Measurements from ENCODE around the gene HFM1. TPM values are rescaled to one million over a fixed set of nuclear protein-coding genes. Genes with fewer than 3 reads are reported as not detected.

The HFM1 gene
- total RNA-seq, 2 donors from 2014 or later, result 0.18 to 4.8 TPM

DNA sequence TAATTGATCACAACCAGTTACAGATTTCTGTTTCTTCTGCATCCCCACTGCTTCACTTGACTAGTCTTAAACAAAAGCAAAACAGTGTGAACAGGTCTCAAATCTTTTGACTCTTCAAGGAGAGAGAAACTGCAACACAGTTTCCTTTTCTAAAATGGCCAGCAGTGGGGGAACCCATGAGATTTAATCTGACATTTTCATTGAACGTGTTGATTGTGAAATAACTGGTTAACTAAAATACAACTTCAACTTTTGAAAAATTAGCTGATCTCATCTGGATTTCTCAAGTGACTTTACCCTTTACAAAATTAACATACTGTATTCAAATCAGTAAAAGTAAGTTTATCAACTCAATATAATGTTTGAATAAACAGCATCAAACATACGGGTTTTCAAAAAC lies 143.0 kb downstream of the HFM1 start:
- TF ChIP-seq POLR2A (IDR thresholded peaks at IDR 0.05), result no peak
- TF ChIP-seq POLR2AphosphoS5 (IDR thresholded peaks at IDR 0.05), result no peak
- TF ChIP-seq, protein P1, sequence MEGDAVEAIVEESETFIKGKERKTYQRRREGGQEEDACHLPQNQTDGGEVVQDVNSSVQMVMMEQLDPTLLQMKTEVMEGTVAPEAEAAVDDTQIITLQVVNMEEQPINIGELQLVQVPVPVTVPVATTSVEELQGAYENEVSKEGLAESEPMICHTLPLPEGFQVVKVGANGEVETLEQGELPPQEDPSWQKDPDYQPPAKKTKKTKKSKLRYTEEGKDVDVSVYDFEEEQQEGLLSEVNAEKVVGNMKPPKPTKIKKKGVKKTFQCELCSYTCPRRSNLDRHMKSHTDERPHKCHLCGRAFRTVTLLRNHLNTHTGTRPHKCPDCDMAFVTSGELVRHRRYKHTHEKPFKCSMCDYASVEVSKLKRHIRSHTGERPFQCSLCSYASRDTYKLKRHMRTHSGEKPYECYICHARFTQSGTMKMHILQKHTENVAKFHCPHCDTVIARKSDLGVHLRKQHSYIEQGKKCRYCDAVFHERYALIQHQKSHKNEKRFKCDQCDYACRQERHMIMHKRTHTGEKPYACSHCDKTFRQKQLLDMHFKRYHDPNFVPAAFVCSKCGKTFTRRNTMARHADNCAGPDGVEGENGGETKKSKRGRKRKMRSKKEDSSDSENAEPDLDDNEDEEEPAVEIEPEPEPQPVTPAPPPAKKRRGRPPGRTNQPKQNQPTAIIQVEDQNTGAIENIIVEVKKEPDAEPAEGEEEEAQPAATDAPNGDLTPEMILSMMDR (IDR thresholded peaks at IDR 0.05), result no peak
- intact Hi-C loops (cut with DNase I), result no loop called here
- H3K4me3 ChIP-seq, result no peak overlapping the region
- no peaks in the 10 kb centered on the region for H3K27me3 ChIP-seq (replicated peaks; ENCODE audit: insufficient read depth)
- H3K36me3 ChIP-seq, result no peaks in the 10 kb centered on the region
- WGBS, result 65% methylated on average over 2 of the region's 2 CpGs
- H3K27ac ChIP-seq, result no peak overlapping the region
- H3K9me3 ChIP-seq, result no peaks in the 10 kb centered on the region
- H3K4me1 ChIP-seq (replicated peaks), result no peaks in the 10 kb centered on the region
- no peak for DNase-seq (ENCODE audit: low spot score)

DNA sequence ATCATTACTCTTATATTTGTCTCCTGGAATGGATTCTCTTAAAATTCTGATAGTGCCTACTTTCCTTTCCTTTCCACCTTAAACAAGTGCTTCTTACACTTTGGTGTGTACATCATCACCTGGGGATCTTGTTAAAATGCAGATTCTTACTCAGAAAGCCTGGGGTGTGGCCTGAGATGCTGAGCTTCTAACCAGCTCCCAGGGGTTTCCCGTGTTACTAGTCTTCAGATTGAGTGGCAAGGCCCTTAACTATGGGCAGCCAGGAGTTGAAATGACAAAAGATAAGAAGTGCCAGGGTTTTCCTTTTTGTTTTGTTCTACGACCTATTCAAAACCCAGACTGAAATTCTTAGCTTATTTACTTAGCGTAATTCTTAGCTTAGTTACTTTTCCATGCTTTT lies 159.2 kb downstream of the HFM1 start:
- no peak for TF ChIP-seq POLR2A (IDR thresholded peaks at IDR 0.05)
- TF ChIP-seq, protein P1 (IDR thresholded peaks at IDR 0.05), result no peak
- H3K27ac ChIP-seq, result no peak overlapping the region
- 39% methylated on average over 3 of the region's 3 CpGs for WGBS
- DNase-seq (ENCODE audit: low spot score), result no peak
- H3K4me1 ChIP-seq (replicated peaks), result no peaks in the 10 kb centered on the region
- intact Hi-C loops (cut with DNase I), result no loop called here
- no peaks in the 10 kb centered on the region for H3K36me3 ChIP-seq
- no peaks in the 10 kb centered on the region for H3K9me3 ChIP-seq
- no peak overlapping the region for H3K4me3 ChIP-seq
- no peaks in the 10 kb centered on the region for H3K27me3 ChIP-seq (replicated peaks; ENCODE audit: insufficient read depth)

DNA sequence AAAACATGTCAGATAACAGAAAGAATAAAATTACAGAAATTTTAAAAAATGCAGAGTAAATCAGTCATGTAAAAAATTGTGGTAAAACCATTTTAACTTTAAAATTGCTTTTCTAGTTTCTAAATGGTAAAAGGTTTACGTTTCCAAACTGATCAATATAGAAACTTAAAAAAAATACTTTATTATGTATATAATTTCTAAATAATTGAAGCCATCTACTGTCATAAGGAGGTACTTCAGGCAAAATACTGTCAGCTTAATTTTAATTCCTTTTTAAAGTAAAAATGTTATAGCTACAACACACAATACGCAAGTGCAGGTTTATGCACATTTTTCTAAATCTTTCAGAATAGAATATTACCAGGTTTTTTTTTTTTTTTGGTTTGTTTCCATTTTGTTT lies 159.9 kb downstream of the HFM1 start:
- Histone ChIP-seq H3K4me3 (no peak overlapping the region), H3K36me3 (no peaks in the 10 kb centered on the region), H3K27ac (no peak overlapping the region), H3K9me3 (no peaks in the 10 kb centered on the region), H3K4me1 (replicated peaks) (no peaks in the 10 kb centered on the region), H3K27me3 (replicated peaks; ENCODE audit: insufficient read depth) (no peaks in the 10 kb centered on the region)
- TF ChIP-seq, protein P1 (IDR thresholded peaks at IDR 0.05), result no peak
- no peak for TF ChIP-seq POLR2A (IDR thresholded peaks at IDR 0.05)
- TF ChIP-seq POLR2AphosphoS5 (IDR thresholded peaks at IDR 0.05), result no peak
- no peak for DNase-seq (ENCODE audit: low spot score)
- WGBS, result 80% methylated on average over 2 of the region's 2 CpGs
- intact Hi-C loops (cut with DNase I), result no loop called here

DNA sequence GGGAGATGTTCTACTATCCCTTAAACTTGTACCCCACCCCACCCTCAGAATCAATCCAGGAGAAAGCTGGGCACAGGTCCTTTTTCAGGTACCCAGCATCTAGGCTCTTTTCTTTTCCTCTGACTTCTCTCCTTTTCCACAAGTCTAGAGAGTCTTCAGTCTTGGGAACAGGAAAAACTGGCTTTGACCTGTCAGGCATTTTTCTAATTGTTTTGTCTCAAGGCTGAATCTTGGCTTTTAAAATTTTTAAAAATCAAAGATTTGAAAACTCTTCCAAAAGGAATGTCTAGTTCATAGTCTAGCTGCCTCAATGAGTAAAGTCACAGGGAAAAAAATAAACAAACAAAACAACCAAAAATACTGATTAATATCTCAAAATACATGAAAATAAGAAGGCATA lies 161.5 kb downstream of the HFM1 start:
- H3K4me3 ChIP-seq, result no peak overlapping the region
- H3K9me3 ChIP-seq, result no peaks in the 10 kb centered on the region
- DNase-seq (ENCODE audit: low spot score), result no peak
- no peaks in the 10 kb centered on the region for H3K36me3 ChIP-seq
- TF ChIP-seq, protein P1 (IDR thresholded peaks at IDR 0.05), result no peak
- no peak for TF ChIP-seq POLR2AphosphoS5 (IDR thresholded peaks at IDR 0.05)
- no peak for TF ChIP-seq POLR2A (IDR thresholded peaks at IDR 0.05)
- intact Hi-C loops (cut with DNase I), result no loop called here
- no peak overlapping the region for H3K27ac ChIP-seq
- no peaks in the 10 kb centered on the region for H3K4me1 ChIP-seq (replicated peaks)
- H3K27me3 ChIP-seq (replicated peaks; ENCODE audit: insufficient read depth), result no peaks in the 10 kb centered on the region

DNA sequence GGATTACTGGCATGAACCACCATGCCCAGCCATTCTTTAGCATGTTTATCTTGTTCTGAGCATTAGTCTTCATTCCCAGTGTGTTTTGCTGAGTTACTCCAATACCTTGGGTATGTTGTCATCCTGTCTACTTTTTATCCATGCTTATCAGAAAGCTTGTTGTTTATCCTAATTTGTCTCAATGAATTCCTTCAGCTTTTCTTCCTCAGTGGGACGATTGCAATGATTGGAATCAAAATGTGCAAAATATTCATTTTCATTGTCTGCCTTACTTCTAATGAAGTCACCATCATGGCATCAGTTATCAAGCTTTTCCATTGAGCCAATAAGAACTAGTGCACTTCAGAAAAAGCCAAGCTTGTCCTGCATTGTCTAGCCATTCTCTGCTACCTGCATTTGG lies 170.5 kb downstream of the HFM1 start:
- Histone ChIP-seq H3K4me1 (replicated peaks) (no peaks in the 10 kb centered on the region), H3K27ac (no peak overlapping the region), H3K27me3 (replicated peaks; ENCODE audit: insufficient read depth) (no peaks in the 10 kb centered on the region), H3K36me3 (no peaks in the 10 kb centered on the region), H3K4me3 (no peak overlapping the region), H3K9me3 (no peaks in the 10 kb centered on the region)
- TF ChIP-seq, protein P1 (IDR thresholded peaks at IDR 0.05), result no peak
- TF ChIP-seq POLR2A (IDR thresholded peaks at IDR 0.05), result no peak
- TF ChIP-seq POLR2AphosphoS5 (IDR thresholded peaks at IDR 0.05), result no peak
- intact Hi-C loops (cut with DNase I), result no loop called here
- 79% methylated on average over 1 of the region's 1 CpG for WGBS
- no peak for DNase-seq (ENCODE audit: low spot score)

All from prostate gland (tissue), 2 donors.